IMR-90 (cell line): ENCODE results near the gene ELOVL2. TPM values are rescaled to one million over a fixed set of nuclear protein-coding genes. Genes with fewer than 3 reads are reported as not detected.

Source experiments
- ATAC-seq: fragments of 200-7000 bp; cut with Tn5 transposase; 2 replicates; pipeline ENCODE4 v1.9.1; 2020; ENCODE audit warnings: low read depth, mild to moderate bottlenecking, moderate library complexity
- BruUV-seq: library from RNA; stranded (reverse); fragments of 400-500 nt; replicated peaks from 2 replicates; lab custom pipeline; 2021; lab: Mats Ljungman, UMichigan
- CTCF ChIA-PET: fragments of 300-600 bp; formaldehyde crosslinking; extraction: SDS; loops from one replicate; lab custom pipeline; 2021; ENCODE audit warnings: antibody characterized with exemption; lab: Yijun Ruan, JAX
- POLR2A ChIA-PET: fragments of 300-600 bp; sonication (Branson Sonifier 250); formaldehyde crosslinking; loops from one replicate; lab custom pipeline; 2022; ENCODE audit warnings: antibody characterized with exemption; ENCODE audit not compliant: unreplicated experiment; lab: Charles Lee
- DNase-seq: peaks from one replicate; pipeline ENCODE4 v3.0.0; 2013
- H2AFZ ChIP-seq: replicated peaks from 2 replicates; pipeline ENCODE3; 2013; ENCODE audit warnings: low read length, mild to moderate bottlenecking; ENCODE audit not compliant: poor library complexity
- H2AK5ac ChIP-seq: 2 replicates; pipeline ENCODE4 v1.6.1; 2013; ENCODE audit warnings: low read depth, low read length, inconsistent platforms
- H2AK9ac ChIP-seq: replicated peaks from 2 replicates; pipeline ENCODE3; 2013; ENCODE audit warnings: mild to moderate bottlenecking, low read depth, low read length, moderate library complexity; ENCODE audit not compliant: poor library complexity
- H2BK120ac ChIP-seq: 2 replicates; pipeline ENCODE4 v1.6.1; 2013; ENCODE audit warnings: low read depth, low read length, inconsistent platforms
- H2BK15ac ChIP-seq: 3 replicates; pipeline ENCODE4 v1.6.1; 2013; ENCODE audit warnings: low read depth, low read length, inconsistent platforms
- H2BK20ac ChIP-seq: 2 replicates; pipeline ENCODE4 v1.6.1; 2013; ENCODE audit warnings: low read depth, mild to moderate bottlenecking, inconsistent platforms, low read length, moderate library complexity
- H2BK5ac ChIP-seq: 2 replicates; pipeline ENCODE4 v1.6.1; 2013; ENCODE audit warnings: mild to moderate bottlenecking, low read depth, low read length, inconsistent platforms; ENCODE audit not compliant: poor library complexity, severe bottlenecking
- H3K14ac ChIP-seq: replicated peaks from 2 replicates; pipeline ENCODE4 v1.6.1; 2013; ENCODE audit warnings: low read depth, low read length, inconsistent platforms
- H3K18ac ChIP-seq: 2 replicates; pipeline ENCODE4 v1.6.1; 2013; ENCODE audit warnings: low read depth, low read length, control low read depth
- H3K23ac ChIP-seq: 2 replicates; pipeline ENCODE4 v1.6.1; 2013; ENCODE audit warnings: low read depth, low read length, inconsistent platforms
- H3K27ac ChIP-seq: 2 replicates; pipeline ENCODE4 v1.5.1; 2013; ENCODE audit warnings: mild to moderate bottlenecking, control low read depth, low read length; ENCODE audit not compliant: insufficient read depth
- H3K27me3 ChIP-seq: 2 replicates; pipeline ENCODE4 v1.6.1; 2013; ENCODE audit warnings: low read length; ENCODE audit not compliant: control insufficient read depth, insufficient read depth
- H3K36me3 ChIP-seq: 2 replicates; pipeline ENCODE4 v1.6.1; 2013; ENCODE audit warnings: low read length, mixed read lengths; ENCODE audit not compliant: control insufficient read depth, insufficient read depth
- H3K4ac ChIP-seq: 2 replicates; pipeline ENCODE4 v1.6.1; 2013; ENCODE audit warnings: low read depth, low read length, inconsistent platforms
- H3K4me1 ChIP-seq: 2 replicates; pipeline ENCODE4 v1.6.1; 2013; ENCODE audit warnings: low read length, mixed read lengths; ENCODE audit not compliant: control insufficient read depth, insufficient read depth
- H3K4me2 ChIP-seq: 2 replicates; pipeline ENCODE4 v1.6.1; 2013; ENCODE audit warnings: low read depth, mild to moderate bottlenecking, control low read depth, low read length, moderate library complexity
- H3K4me3 ChIP-seq: 2 replicates; pipeline ENCODE4 v1.5.1; 2013; ENCODE audit warnings: low read depth, mild to moderate bottlenecking, control low read depth, low read length, moderate library complexity; ENCODE audit not compliant: insufficient read depth
- H3K56ac ChIP-seq: 2 replicates; pipeline ENCODE4 v1.6.1; 2013; ENCODE audit warnings: low read length, inconsistent platforms; ENCODE audit not compliant: insufficient read depth; ENCODE audit errors: extremely low read depth
- H3K79me1 ChIP-seq, 2 experiments: 2 replicates each; pipeline ENCODE4 v1.6.1; 2013; ENCODE audit warnings: low read length in 2 of 2, inconsistent platforms in 1 of 2, low read depth in 1 of 2
- H3K9ac ChIP-seq: 2 replicates; pipeline ENCODE4 v1.6.1; 2013; ENCODE audit warnings: low read depth, low read length, control low read depth
- H3K9me1 ChIP-seq: 2 replicates; pipeline ENCODE4 v1.6.1; 2013; ENCODE audit warnings: low read length, inconsistent platforms; ENCODE audit not compliant: insufficient read depth
- H3K9me3 ChIP-seq: 2 replicates; pipeline ENCODE4 v1.6.1; 2013; ENCODE audit warnings: low read length; ENCODE audit not compliant: control insufficient read depth, insufficient read depth
- H4K20me1 ChIP-seq: 2 replicates; pipeline ENCODE4 v1.6.1; 2013; ENCODE audit warnings: low read length, inconsistent platforms; ENCODE audit not compliant: insufficient read depth
- H4K5ac ChIP-seq: 2 replicates; pipeline ENCODE4 v1.6.1; 2013; ENCODE audit warnings: mild to moderate bottlenecking, low read depth, low read length, control low read depth
- H4K8ac ChIP-seq, 2 experiments: 2 replicates each; pipeline ENCODE4 v1.6.1; 2013; ENCODE audit warnings: low read depth in 2 of 2, low read length in 2 of 2, control low read depth in 1 of 2, inconsistent platforms in 1 of 2
- H4K91ac ChIP-seq: 2 replicates; pipeline ENCODE4 v1.6.1; 2013; ENCODE audit warnings: low read depth, low read length, inconsistent platforms; ENCODE audit not compliant: insufficient read depth
- BHLHE40 ChIP-seq: fragments of 150-350 bp; IDR thresholded peaks from 2 replicates; pipeline ENCODE4 v1.6.1; 2016; ENCODE audit warnings: mild to moderate bottlenecking, low read depth, low read length
- CEBPB ChIP-seq: IDR thresholded peaks from 2 replicates; pipeline ENCODE4 v1.6.1; 2012; ENCODE audit warnings: low read depth, low read length, improper control_type of control experiment
- CHD1 ChIP-seq: IDR thresholded peaks from 2 replicates; pipeline ENCODE4 v1.6.1; 2012; ENCODE audit warnings: low read depth, low read length, improper control_type of control experiment
- FOS ChIP-seq: fragments of 150-350 bp; IDR thresholded peaks from 2 replicates; pipeline ENCODE4 v1.6.1; 2016; ENCODE audit warnings: low read depth, low read length
- MAFK ChIP-seq: IDR thresholded peaks from 2 replicates; pipeline ENCODE4 v1.6.1; 2012; ENCODE audit warnings: low read depth, low read length, improper control_type of control experiment
- MAZ ChIP-seq: IDR thresholded peaks from 2 replicates; pipeline ENCODE4 v1.6.1; 2012; ENCODE audit warnings: low read depth, mild to moderate bottlenecking, low read length, improper control_type of control experiment, moderate library complexity, borderline replicate concordance
- MXI1 ChIP-seq: IDR thresholded peaks from 2 replicates; pipeline ENCODE4 v1.6.1; 2012; ENCODE audit warnings: low read depth, mild to moderate bottlenecking, low read length, moderate library complexity, borderline replicate concordance
- NFE2L2 ChIP-seq: fragments of 150-350 bp; IDR thresholded peaks from 2 replicates; pipeline ENCODE4 v1.6.1; 2016; ENCODE audit warnings: low read depth, mild to moderate bottlenecking, low read length
- POLR2A ChIP-seq: IDR thresholded peaks from 2 replicates; pipeline ENCODE4 v1.6.1; 2012; ENCODE audit warnings: mild to moderate bottlenecking, low read depth, low read length
- RAD21 ChIP-seq: IDR thresholded peaks from 2 replicates; pipeline ENCODE4 v1.6.1; 2012; ENCODE audit warnings: low read length, improper control_type of control experiment
- RCOR1 ChIP-seq: IDR thresholded peaks from 2 replicates; pipeline ENCODE4 v1.6.1; 2012; ENCODE audit warnings: mild to moderate bottlenecking, low read length, improper control_type of control experiment; ENCODE audit not compliant: insufficient replicate concordance
- RFX5 ChIP-seq: IDR thresholded peaks from 2 replicates; pipeline ENCODE4 v1.8.0; 2012; ENCODE audit warnings: low read depth, mild to moderate bottlenecking, low read length, moderate library complexity
- SMC3 ChIP-seq: fragments of 150-350 bp; IDR thresholded peaks from 2 replicates; pipeline ENCODE4 v1.6.1; 2016; ENCODE audit warnings: low read depth, mild to moderate bottlenecking, antibody characterized with exemption, low read length, moderate library complexity
- dilution Hi-C: fragments of 300-500 bp; cut with HindIII; formaldehyde crosslinking; loops from one replicate; pipeline ENCODE4 v1.14.3; 2018; ENCODE audit warnings: low sequenced_read_pairs; ENCODE audit not compliant: unreplicated experiment
- in situ Hi-C: fragments of 300-500 bp; cut with MboI; formaldehyde crosslinking; loops from 3 replicates; pipeline ENCODE4 v1.14.3; 2019; ENCODE audit warnings: low sequenced_read_pairs, inconsistent platforms, mixed read lengths
- intact Hi-C: fragments of 100-400 bp; cut with micrococcal nuclease; formaldehyde crosslinking; loops from 2 replicates; pipeline ENCODE4 v1.10.0; 2022
- polyA plus RNA-seq, 3 experiments: library from polyadenylated mRNA; depleted of rRNA; stranded (reverse); fragments of >200 nt; gene quantifications; 2 replicates each; pipeline ENCODE4 v1.2.3, GENCODE V29; 2012; ENCODE audit warnings: low replicate concordance in 1 of 3
- total RNA-seq: library from RNA; depleted of rRNA; stranded (reverse); fragments of >200 nt; gene quantifications from 2 replicates; pipeline ENCODE4 v1.2.3, GENCODE V29; 2012
- TF ChIP-seq, protein P1 (sequence below): conservative IDR thresholded peaks from 2 replicates; pipeline ENCODE4 v1.5.1; 2012; ENCODE audit warnings: mild to moderate bottlenecking, low read depth, low read length, improper control_type of control experiment
- TF ChIP-seq, protein P2 (sequence below): fragments of 150-350 bp; IDR thresholded peaks from 2 replicates; pipeline ENCODE4 v1.6.1; 2016; ENCODE audit warnings: low read depth, mild to moderate bottlenecking, low read length, moderate library complexity, borderline replicate concordance
- TF ChIP-seq, protein P3 (sequence below): fragments of 150-350 bp; IDR thresholded peaks from 2 replicates; pipeline ENCODE4 v1.6.1; 2017; ENCODE audit warnings: mild to moderate bottlenecking, antibody characterized with exemption, low read length, low read depth

The ELOVL2 gene
- total and polyA plus RNA-seq, 2 of the 4 experiments (the other 2 are of a cell fraction) = 6.3 to 7.9 TPM

DNA sequence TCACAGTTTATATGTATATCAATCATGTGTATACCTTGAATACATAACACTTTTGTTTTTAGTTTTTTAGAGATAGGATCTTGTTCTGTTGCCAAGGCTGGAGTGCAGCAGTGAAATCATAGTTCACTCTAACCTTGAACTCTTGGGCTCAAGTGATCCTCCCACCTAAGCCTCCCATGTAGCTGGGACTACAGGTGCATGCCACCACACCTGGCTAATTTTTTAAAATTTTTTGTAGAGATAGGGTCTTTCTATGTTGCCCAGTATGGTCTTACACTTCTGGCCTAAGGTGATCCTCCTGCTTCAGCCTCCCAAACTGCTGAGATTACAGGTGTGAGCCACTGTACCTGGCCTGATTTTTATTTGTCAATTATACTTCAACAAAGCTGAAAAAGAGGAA lies 87.3 kb downstream of the ELOVL2 start:
- H2BK15ac ChIP-seq = no peak overlapping the region; the same call in 2 of the 3 replicates
- no peak overlapping the region for H3K4me3 ChIP-seq
- no peak overlapping the region for H2AK9ac ChIP-seq
- ATAC-seq (no peak), DNase-seq (no peak)
- no peak overlapping the region for H3K23ac ChIP-seq
- H3K27ac ChIP-seq = no peak overlapping the region
- H3K4ac ChIP-seq = no peak overlapping the region
- no peak overlapping the region for H2AFZ ChIP-seq
- no TSS peak for BruUV-seq
- ChIA-PET POLR2A (no interaction called here), CTCF (no interaction called here)
- H3K27me3 ChIP-seq = peaks cover 4% of the 10 kb centered on the region
- no peaks in the 10 kb centered on the region for H3K9me3 ChIP-seq
- H3K14ac ChIP-seq = no peak overlapping the region
- H2BK5ac ChIP-seq = no peak overlapping the region
- no peak overlapping the region for H3K56ac ChIP-seq
- H4K20me1 ChIP-seq = peaks cover under 1% of the 10 kb centered on the region; the same call in 1 of the 2 replicates
- H4K91ac ChIP-seq = no peak overlapping the region
- H3K9me1 ChIP-seq = 0 out of 2 replicates have a peak, but pooled peaks cover 3% of the 10 kb centered on the region
- no peak overlapping the region for H3K4me2 ChIP-seq
- H3K4me1 ChIP-seq = peaks cover 3% of the 10 kb centered on the region; the same call in 1 of the 2 replicates
- H3K18ac ChIP-seq = no peak overlapping the region
- in situ Hi-C loops = loop anchor here (10.0 kb wide), 1 partner anchor 618 kb away; no protein-coding TSS in a partner anchor
- no peak overlapping the region for H4K8ac ChIP-seq
- H2BK20ac ChIP-seq = no peak overlapping the region
- no peak overlapping the region for H2AK5ac ChIP-seq
- intact Hi-C loops = no loop called here
- H4K5ac ChIP-seq = no peak overlapping the region
- H3K9ac ChIP-seq = no peak overlapping the region
- no peak overlapping the region for H2BK120ac ChIP-seq
- TF ChIP-seq RFX5 = no peak
- TF ChIP-seq NFE2L2 = no peak
- no peak for TF ChIP-seq RCOR1
- TF ChIP-seq, protein P1, sequence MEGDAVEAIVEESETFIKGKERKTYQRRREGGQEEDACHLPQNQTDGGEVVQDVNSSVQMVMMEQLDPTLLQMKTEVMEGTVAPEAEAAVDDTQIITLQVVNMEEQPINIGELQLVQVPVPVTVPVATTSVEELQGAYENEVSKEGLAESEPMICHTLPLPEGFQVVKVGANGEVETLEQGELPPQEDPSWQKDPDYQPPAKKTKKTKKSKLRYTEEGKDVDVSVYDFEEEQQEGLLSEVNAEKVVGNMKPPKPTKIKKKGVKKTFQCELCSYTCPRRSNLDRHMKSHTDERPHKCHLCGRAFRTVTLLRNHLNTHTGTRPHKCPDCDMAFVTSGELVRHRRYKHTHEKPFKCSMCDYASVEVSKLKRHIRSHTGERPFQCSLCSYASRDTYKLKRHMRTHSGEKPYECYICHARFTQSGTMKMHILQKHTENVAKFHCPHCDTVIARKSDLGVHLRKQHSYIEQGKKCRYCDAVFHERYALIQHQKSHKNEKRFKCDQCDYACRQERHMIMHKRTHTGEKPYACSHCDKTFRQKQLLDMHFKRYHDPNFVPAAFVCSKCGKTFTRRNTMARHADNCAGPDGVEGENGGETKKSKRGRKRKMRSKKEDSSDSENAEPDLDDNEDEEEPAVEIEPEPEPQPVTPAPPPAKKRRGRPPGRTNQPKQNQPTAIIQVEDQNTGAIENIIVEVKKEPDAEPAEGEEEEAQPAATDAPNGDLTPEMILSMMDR = no peak
- no peak for TF ChIP-seq POLR2A
- no peak for TF ChIP-seq MAZ
- TF ChIP-seq MAFK = no peak
- TF ChIP-seq, protein P2, sequence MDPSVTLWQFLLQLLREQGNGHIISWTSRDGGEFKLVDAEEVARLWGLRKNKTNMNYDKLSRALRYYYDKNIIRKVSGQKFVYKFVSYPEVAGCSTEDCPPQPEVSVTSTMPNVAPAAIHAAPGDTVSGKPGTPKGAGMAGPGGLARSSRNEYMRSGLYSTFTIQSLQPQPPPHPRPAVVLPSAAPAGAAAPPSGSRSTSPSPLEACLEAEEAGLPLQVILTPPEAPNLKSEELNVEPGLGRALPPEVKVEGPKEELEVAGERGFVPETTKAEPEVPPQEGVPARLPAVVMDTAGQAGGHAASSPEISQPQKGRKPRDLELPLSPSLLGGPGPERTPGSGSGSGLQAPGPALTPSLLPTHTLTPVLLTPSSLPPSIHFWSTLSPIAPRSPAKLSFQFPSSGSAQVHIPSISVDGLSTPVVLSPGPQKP = no peak
- no peak for TF ChIP-seq BHLHE40
- TF ChIP-seq FOS = no peak
- no peak for TF ChIP-seq CEBPB
- TF ChIP-seq, protein P3, sequence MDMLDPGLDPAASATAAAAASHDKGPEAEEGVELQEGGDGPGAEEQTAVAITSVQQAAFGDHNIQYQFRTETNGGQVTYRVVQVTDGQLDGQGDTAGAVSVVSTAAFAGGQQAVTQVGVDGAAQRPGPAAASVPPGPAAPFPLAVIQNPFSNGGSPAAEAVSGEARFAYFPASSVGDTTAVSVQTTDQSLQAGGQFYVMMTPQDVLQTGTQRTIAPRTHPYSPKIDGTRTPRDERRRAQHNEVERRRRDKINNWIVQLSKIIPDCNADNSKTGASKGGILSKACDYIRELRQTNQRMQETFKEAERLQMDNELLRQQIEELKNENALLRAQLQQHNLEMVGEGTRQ = no peak
- no peak for TF ChIP-seq CHD1
- no peak for TF ChIP-seq MXI1
- no peak for TF ChIP-seq RAD21
- TF ChIP-seq SMC3 = no peak
- H3K36me3 ChIP-seq = no peaks in the 10 kb centered on the region
- dilution Hi-C loops = no loop called here
- H3K79me1 ChIP-seq = no peaks in the 10 kb centered on the region
